Measurements from ENCODE around the gene LEO1.

Gene LEO1

DNA sequence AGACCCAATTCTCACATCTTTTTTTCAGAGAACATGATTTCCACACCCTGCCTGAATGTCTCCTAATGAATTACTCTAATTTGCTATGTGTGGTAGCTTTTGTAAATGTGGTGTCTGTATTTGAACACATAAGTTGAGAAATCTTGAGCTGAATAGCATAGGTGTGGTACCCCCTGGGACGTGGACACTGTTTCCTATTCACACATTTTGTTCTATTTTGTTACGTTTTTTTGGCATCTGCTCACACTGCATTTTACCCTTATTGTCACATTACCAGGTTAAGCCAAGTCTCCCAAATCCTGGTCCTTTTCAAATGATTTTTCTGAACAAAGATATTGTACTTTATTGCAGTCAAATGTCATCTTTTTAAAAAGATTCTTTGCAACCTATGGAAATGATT lies 40.6 kb upstream of the LEO1 start:
- Histone ChIP-seq H3K27me3 (peaks cover 6% of the 10 kb centered on the region), H3K4me3 (ENCODE audit: low read depth in 1 of 2, low read length in 1 of 2) (no peak overlapping the region), H3K9me3 (no peaks in the 10 kb centered on the region), H3K36me3 (no peaks in the 10 kb centered on the region), H3K27ac (no peak overlapping the region), H3K4me1 (ENCODE audit: control insufficient read depth in 1 of 2, insufficient read depth in 1 of 2, low read depth in 1 of 2, low read length in 1 of 2) (peaks cover 21 to 29% of the 10 kb centered on the region in 2 experiments)
- TF ChIP-seq, protein P1, sequence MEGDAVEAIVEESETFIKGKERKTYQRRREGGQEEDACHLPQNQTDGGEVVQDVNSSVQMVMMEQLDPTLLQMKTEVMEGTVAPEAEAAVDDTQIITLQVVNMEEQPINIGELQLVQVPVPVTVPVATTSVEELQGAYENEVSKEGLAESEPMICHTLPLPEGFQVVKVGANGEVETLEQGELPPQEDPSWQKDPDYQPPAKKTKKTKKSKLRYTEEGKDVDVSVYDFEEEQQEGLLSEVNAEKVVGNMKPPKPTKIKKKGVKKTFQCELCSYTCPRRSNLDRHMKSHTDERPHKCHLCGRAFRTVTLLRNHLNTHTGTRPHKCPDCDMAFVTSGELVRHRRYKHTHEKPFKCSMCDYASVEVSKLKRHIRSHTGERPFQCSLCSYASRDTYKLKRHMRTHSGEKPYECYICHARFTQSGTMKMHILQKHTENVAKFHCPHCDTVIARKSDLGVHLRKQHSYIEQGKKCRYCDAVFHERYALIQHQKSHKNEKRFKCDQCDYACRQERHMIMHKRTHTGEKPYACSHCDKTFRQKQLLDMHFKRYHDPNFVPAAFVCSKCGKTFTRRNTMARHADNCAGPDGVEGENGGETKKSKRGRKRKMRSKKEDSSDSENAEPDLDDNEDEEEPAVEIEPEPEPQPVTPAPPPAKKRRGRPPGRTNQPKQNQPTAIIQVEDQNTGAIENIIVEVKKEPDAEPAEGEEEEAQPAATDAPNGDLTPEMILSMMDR (IDR thresholded peaks at IDR 0.05), result no peak

DNA sequence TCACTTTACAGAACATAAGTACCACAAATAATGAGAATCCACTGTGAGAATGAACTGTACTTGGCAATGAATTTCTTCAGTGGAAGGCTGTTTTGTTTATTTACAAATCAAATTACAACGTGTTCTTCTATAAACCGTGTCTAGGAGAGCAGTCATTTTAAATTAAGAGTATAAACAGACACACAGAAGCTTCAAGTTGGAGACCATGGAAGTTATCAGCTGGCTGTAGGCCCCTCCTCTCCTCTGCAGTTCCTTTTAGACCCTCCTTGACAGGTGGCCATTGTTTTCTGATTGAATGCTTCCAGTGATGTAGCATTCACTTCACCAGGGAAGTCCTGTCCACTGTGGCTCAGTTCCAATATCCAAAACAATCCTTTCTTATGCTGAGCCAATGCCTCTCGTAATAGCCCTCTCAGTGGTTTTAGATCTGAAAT lies 40.1 kb upstream of the LEO1 start:
- peaks cover 1% of the 10 kb centered on the region for H3K27me3 ChIP-seq
- peaks cover 21 to 29% of the 10 kb centered on the region in 2 experiments for H3K4me1 ChIP-seq (ENCODE audit: control insufficient read depth in 1 of 2, insufficient read depth in 1 of 2, low read depth in 1 of 2, low read length in 1 of 2)
- no peaks in the 10 kb centered on the region for H3K36me3 ChIP-seq
- TF ChIP-seq, protein P1 (IDR thresholded peaks at IDR 0.05), result no peak
- H3K9me3 ChIP-seq, result no peaks in the 10 kb centered on the region
- no peak overlapping the region for H3K4me3 ChIP-seq (ENCODE audit: low read depth in 1 of 2, low read length in 1 of 2)
- no peak overlapping the region for H3K27ac ChIP-seq

DNA sequence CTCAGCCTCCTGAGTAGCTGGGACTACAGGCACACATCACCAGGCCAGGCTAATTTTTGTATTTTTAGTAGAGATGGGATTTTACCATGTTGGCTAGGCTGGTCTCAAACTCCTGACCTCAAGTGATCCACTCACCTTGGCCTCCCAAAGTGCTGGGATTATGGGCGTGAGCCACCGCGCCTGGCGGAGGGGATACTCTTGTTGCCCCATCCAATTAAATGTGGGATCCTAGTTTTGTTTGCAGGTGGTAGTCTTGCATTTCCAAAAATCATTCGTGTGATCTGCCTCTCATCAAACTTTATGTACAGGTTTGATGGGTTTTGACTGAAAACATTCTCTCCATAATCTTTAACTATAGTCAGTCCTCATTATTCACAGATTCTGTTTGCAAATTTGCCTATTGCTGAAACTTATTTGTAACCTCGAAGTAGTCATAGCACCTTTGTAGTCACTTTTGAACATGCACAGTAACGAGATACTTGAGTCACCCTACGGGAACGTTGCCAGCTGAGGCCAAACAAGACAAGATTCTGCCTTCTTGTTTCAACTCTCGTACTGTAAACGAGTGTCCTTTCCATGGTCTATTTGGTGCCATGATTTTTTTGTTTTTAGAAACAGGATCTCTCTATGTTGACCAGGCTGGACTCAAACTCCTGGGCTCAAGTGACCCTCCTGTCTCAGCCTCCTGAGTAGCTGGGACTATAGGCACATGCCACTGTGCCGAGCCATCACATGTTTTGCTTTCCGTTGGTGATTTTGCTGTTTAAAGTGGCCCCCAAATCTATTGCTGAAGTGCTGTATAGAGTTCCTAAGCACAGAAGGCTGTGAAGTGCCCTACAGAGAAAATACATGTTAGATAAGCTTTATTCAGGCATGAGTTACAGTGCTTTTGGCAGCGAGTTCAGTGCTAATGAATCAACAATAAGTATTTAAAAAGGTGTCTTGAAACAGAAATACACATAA lies 39.3 kb upstream of the LEO1 start:
- TF ChIP-seq, protein P1 (IDR thresholded peaks at IDR 0.05), result no peak
- H3K27me3 ChIP-seq, result no peaks in the 10 kb centered on the region
- no peaks in the 10 kb centered on the region for H3K9me3 ChIP-seq
- H3K27ac ChIP-seq, result no peak overlapping the region
- peaks cover 21 to 29% of the 10 kb centered on the region in 2 experiments for H3K4me1 ChIP-seq (ENCODE audit: control insufficient read depth in 1 of 2, insufficient read depth in 1 of 2, low read depth in 1 of 2, low read length in 1 of 2)
- H3K4me3 ChIP-seq (ENCODE audit: low read depth in 1 of 2, low read length in 1 of 2), result no peak overlapping the region
- no peaks in the 10 kb centered on the region for H3K36me3 ChIP-seq

DNA sequence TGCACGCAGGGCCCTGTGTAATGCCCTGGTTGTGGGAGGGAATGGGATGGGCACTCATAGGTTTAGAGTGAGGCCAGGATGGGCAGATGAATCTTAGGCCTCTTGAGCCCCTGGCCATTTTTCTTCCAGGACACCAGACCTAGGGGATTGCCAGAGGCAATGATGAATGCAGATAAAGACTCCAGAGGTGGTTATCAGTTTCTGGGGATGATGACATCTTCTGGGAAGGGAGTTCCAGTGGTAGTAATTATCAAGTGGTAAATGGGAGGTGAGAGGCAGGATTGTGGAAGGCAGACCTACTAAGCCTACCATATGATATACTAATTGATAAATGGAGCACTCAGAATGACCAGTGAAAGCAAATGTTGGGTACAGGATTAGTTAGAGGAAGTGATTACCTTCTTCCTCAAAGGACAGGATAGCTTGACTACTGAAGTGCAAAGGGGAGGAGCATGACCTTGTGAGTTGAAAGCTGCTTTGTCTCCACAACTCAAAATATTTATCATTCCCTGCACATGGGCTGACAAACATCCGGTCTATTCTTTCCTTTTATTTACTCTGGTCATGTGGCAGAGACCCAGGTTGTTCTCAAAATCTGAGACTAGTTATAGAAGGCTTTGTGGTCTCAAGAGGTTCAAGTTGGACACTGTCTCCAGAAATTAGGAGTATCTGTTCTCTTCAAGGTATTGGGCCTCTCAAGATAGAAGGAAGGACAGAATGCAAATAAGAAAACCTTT lies 37.3 kb upstream of the LEO1 start:
- no peaks in the 10 kb centered on the region for H3K27me3 ChIP-seq
- no peaks in the 10 kb centered on the region for H3K36me3 ChIP-seq
- no peak overlapping the region for H3K27ac ChIP-seq
- peaks cover 10 to 15% of the 10 kb centered on the region in 2 experiments for H3K4me1 ChIP-seq (ENCODE audit: control insufficient read depth in 1 of 2, insufficient read depth in 1 of 2, low read depth in 1 of 2, low read length in 1 of 2)
- H3K4me3 ChIP-seq (ENCODE audit: low read depth in 1 of 2, low read length in 1 of 2), result no peak overlapping the region
- H3K9me3 ChIP-seq, result no peaks in the 10 kb centered on the region
- TF ChIP-seq, protein P1 (IDR thresholded peaks at IDR 0.05), result no peak

DNA sequence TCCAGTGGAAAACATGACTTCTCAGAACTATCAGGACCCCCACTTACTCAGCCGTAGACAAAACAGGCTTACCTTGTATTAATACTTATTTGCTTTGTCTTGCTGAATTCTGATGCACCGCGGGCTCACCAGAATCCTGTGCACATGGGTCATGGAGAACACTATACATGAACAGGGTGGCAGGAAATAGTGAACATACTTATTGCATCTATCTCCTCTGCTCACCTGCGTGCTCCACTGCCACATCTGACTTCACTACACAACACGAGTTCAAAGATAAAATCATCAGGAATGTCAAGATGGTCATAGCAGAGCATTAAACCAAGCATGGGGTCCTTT lies 36.8 kb upstream of the LEO1 start:
- H3K9me3 ChIP-seq, result no peaks in the 10 kb centered on the region
- TF ChIP-seq, protein P1 (IDR thresholded peaks at IDR 0.05), result no peak
- H3K27ac ChIP-seq, result no peak overlapping the region
- peaks cover 4 to 10% of the 10 kb centered on the region in 2 experiments for H3K4me1 ChIP-seq (ENCODE audit: control insufficient read depth in 1 of 2, insufficient read depth in 1 of 2, low read depth in 1 of 2, low read length in 1 of 2)
- no peaks in the 10 kb centered on the region for H3K36me3 ChIP-seq
- no peak overlapping the region for H3K4me3 ChIP-seq (ENCODE audit: low read depth in 1 of 2, low read length in 1 of 2)
- H3K27me3 ChIP-seq, result no peaks in the 10 kb centered on the region
